Hematopoietic multipotent progenitor cell treated with erythropoietin and hydrocortisone succinate and interleukin-3 and kit ligand, for 17 days (in vitro differentiated cells): ENCODE measurements around the gene RGS5.

Experiments used
- DNase-seq: peaks from one replicate; pipeline ENCODE4 v3.0.0-alpha.2; 2015; ENCODE audit warnings: low spot score

RGS5 gene

DNA sequence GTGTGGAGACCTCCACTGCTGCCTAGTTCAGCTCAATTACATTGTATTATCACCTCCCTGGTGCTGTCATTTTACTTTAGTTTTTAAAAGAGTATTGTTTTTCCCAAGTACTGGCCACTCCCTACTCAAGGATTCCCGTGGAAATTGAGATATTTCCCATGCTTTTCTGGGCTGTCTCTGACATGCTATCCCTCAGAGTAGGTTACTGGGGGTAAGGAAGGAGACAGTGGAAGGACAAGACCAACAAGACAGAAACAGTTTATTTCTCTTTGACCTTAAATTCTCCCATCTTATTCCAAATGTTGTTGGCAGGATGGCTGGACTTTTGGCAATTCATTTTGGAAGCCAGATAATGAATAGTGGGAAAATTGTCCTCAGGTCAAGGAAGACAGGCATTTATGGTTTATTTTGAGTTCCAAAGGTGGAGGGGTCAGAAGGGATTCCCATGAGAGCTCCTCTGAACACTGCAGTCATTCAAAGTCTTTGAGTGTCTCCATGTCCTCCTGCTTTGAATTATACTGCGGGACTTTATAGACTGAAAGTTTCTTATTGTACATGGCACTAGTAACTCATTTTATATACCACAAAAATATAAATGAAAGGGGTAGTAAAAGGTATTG lies 20.3 kb downstream of the RGS5 start:
- DNase-seq: no peak

GRCh38 chr1:163178628-163179027 lies 24.1 kb downstream of the RGS5 start:
- no peak for DNase-seq

DNA sequence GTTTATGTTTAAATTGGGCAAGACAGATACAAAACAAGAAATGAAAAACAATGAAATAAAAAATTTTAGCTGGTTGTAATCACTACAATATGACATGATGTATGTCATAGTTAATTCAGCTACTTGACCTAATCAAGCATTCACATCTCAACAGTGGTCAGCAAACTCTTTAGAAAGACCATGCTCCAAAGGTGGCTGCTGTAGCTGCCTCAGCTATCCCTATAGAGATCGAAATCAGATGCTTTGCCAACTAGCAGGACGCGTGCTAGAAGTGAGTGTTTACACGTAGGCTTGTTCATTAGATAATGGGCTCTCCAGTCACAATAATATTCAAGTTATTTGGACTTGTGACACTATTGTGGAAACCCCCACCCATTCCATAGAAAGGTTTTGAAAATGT lies 25.9 kb downstream of the RGS5 start:
- no peak for DNase-seq

GRCh38 chr1:163174524-163175437 lies 27.9 kb downstream of the RGS5 start:
- DNase-seq: peak; percentile 6

GRCh38 chr1:163173121-163173520 lies 29.6 kb downstream of the RGS5 start:
- no peak for DNase-seq

DNA sequence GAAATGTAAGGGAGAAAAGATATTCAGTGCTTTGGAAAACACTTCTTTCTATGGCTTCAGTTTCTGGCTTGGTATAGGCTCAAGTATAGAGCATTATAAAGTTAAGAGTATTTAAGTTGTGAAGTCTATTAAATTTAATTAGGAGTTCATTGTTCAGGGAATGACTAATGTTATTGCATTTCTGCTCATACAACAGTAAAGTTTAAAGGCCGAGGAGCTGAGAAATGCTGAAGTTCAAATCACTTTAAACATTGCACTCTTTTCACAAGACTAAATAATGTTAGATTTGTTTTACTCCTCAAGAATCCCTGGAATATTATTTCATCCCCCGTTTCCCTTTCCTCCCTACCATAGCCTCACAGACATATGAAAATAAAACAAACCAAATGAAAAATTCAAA lies 30.1 kb downstream of the RGS5 start:
- DNase-seq: no peak

- no peak for DNase-seq
These were observed 30.9 kb downstream of the RGS5 start for GRCh38 chr1:163171826-163172225.

GRCh38 chr1:163170975-163171676 lies 31.6 kb downstream of the RGS5 start:
- no peak for DNase-seq

DNA sequence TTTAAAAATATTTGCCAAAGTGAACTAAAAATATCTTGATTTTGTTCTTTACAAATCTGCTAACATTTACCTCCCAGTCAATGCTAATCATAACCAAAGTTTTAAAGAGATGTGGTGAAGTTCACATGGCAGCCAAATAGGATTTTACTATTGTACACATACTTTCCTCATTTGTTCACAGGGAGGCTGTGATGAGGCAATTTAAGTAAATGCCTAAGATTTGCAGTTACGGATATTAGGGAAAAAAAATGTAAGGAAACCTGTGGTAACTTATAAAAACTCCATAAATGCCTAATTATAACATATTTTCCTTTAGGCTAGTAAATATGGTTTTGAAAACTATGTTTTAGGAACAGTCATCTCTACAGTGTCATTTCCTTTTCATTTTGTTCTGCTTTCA lies 32.4 kb downstream of the RGS5 start:
- DNase-seq: no peak

DNA sequence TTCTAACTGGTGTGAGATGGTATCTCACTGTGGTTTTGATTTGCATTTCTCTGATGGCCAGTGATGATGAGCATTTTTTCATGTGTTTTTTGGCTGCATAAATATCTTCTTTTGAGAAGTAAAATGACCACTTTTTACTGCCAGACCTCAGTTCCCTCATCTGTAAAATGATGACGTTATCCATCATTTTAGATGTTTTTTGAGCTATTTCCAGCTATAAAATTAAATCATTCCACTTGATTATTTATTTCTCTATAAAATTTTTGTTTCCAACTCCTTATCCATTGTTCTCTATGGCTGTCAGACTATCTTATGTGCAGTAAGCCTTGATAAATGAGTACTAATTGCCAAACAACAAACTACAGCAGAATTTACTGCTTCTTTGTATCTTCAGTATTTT lies 33.2 kb downstream of the RGS5 start:
- DNase-seq: no peak

DNA sequence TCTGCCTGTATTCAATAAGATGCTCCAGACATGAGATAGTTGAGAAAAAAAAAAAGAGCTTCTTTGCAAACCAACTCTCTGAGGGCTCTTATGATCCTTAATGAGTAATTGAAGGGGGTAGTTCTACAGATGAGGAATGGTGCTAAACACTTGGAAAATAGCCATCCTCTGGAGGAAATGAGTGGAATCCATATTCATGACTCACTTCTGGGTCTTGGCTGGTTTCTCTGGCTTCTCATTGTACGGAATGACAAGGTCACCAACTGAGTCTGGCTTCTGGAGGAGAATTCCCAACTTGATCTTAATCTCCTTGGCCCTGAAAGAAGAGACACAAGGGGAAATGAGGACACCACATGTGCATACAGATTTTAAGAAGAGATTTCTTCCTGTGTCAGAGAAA lies 34.7 kb downstream of the RGS5 start:
- no peak for DNase-seq

- no peak for DNase-seq
These were observed 35.7 kb downstream of the RGS5 start for GRCh38 chr1:163166886-163167555.

DNA sequence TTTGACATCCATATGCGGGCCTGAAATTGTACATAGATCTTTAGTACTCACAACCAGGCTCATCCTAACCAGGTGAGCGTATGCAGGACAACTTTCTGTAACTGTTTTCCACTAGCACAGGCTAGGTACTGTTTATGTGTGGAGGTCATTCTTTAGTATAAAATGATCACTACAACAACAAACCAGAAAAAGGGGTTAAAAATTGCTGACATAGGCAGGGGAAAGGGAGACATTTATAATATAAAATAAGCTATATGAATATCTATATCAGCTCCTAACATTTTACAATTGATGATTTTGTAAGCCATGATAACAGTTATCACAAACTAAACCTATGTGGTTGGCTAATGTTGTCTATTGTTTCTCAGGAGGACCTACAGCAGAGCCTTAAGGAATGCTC lies 37.6 kb downstream of the RGS5 start:
- no peak for DNase-seq

- DNase-seq: no peak
These were observed 38.7 kb downstream of the RGS5 start for GRCh38 chr1:163163881-163164582.

DNA sequence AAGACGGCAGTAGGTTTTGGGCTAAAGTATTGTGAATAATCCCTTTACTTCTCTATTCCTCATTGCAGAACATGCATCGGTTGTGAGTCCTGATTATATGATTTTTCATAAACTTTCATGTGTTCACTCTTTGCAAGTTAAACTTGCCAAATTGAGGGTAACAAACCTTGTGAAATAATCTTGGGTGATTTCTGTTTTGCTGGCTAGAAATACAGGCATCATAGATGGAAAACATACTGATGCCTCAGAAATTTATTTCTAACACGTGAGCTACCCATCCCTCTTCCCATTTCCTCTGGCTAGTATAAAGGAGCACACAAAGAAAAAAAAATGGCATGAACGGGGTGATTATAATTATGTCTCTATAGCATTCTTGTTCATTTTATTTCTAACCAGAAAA lies 39.6 kb downstream of the RGS5 start:
- DNase-seq: no peak

GRCh38 chr1:163162381-163162914 lies 40.3 kb downstream of the RGS5 start:
- DNase-seq: no peak

DNA sequence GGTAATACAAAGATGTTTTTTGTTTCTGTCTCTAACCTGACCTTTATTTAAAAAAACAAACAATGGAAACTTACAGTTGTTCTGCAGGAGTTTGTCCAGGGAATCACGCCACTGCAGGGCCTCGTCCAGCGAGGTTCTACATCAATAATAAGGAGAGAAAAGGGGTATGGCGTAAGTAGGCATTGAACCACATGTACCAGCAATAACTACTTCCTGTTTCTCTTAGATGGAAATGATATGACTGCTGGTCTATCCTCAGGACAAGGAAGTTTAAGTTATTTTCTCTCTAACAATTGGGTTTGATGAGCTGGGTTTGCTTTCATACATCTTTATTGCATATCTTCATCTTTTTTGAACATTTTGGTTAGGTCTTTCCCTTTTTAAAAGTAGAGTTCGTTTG lies 40.9 kb downstream of the RGS5 start:
- no peak for DNase-seq

GRCh38 chr1:163161337-163161736 lies 41.4 kb downstream of the RGS5 start:
- no peak for DNase-seq

DNA sequence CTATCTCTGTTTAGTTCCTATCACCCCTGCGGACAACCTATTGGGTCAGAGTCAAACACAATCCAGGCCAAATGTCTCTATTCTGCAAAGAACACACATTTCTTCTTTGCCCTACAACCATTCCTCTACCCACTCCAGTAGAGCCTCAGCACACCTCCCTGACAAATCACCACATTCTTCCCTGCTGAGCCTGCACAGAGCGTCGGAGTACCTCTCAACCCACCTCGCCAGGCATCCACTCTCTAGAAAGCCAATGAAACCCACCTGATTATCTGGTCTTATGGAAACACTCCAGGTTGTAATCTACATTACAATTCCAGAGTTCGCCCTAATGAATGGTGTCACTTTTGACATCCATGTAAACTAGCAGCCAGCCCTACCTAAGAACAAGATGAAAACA lies 47.1 kb downstream of the RGS5 start:
- no peak for DNase-seq

- no peak for DNase-seq
These were observed 53.8 kb downstream of the RGS5 start for GRCh38 chr1:163148911-163149310.

- no peak for DNase-seq
These were observed 55.7 kb downstream of the RGS5 start for GRCh38 chr1:163147019-163147418.

- DNase-seq: no peak
These were observed 57.3 kb downstream of the RGS5 start for GRCh38 chr1:163145435-163145834.
